Measurements from ENCODE around the gene NTM.

The NTM gene

DNA sequence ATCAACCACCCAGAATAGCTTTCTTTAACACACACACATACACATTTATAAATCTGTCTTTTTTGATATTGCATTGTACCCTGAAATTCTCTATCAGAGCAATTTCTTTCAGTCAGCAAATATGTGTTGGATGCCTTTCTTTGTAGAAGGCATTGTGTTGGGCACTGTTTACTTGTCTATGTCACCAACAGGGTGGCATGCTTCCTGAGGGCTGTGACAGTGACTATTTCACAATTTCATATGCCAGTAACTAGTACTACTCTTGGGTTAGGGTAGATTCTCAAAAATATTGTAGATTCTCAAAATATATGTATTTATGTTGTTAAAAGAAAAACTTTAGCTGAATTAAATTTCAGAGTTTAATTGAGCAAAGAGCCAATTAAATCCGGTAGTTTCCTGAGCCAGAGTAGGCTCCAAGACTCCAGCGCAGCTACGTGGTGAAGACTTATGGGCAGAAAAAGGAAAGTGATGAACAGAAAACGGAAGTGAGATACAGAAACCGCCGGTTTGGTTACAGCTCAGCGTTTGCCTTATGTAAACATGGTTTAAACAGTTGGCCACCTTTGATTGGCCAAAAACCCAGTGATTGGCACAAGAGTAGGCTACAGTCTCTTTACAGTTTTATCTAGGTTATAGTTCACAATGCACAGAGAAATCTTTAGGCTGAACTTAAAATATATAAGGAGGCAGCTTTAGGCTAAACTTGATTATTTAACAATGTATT lies 723.3 kb downstream of the NTM start:
- POLR2A ChIA-PET = no interaction called here
- Histone ChIP-seq H3K4me3 (ENCODE audit: low read depth, low read length) (no peak overlapping the region), H3K4me1 (ENCODE audit: control insufficient read depth, insufficient read depth, low read length) (no peaks in the 10 kb centered on the region), H3K27ac (ENCODE audit: extremely low read depth, low read depth, low read length) (no peak overlapping the region), H3K9me3 (ENCODE audit: control insufficient read depth, insufficient read depth, low read depth, low read length) (no peaks in the 10 kb centered on the region), H3K36me3 (ENCODE audit: control insufficient read depth in 2 of 2, insufficient read depth in 1 of 2, low read length in 2 of 2) (no peaks in the 10 kb centered on the region)
- TF ChIP-seq, protein P1, sequence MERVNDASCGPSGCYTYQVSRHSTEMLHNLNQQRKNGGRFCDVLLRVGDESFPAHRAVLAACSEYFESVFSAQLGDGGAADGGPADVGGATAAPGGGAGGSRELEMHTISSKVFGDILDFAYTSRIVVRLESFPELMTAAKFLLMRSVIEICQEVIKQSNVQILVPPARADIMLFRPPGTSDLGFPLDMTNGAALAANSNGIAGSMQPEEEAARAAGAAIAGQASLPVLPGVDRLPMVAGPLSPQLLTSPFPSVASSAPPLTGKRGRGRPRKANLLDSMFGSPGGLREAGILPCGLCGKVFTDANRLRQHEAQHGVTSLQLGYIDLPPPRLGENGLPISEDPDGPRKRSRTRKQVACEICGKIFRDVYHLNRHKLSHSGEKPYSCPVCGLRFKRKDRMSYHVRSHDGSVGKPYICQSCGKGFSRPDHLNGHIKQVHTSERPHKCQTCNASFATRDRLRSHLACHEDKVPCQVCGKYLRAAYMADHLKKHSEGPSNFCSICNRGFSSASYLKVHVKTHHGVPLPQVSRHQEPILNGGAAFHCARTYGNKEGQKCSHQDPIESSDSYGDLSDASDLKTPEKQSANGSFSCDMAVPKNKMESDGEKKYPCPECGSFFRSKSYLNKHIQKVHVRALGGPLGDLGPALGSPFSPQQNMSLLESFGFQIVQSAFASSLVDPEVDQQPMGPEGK (tag by site-specific recombination; IDR thresholded peaks at IDR 0.05) = no peak
- TF ChIP-seq ZNF19 (tag by site-specific recombination; IDR thresholded peaks at IDR 0.05; ENCODE audit: low read depth) (no peak), ZNF174 (tag by site-specific recombination; IDR thresholded peaks at IDR 0.05) (no peak), ZIC2 (tag by site-specific recombination; IDR thresholded peaks at IDR 0.05) (no peak), ZNF791 (tag by site-specific recombination; IDR thresholded peaks at IDR 0.05) (no peak), SALL2 (tag by site-specific recombination; IDR thresholded peaks at IDR 0.05; ENCODE audit: borderline replicate concordance) (no peak), GFI1B (tag by site-specific recombination; IDR thresholded peaks at IDR 0.05) (no peak)
- CTCF ChIA-PET = no interaction called here

DNA sequence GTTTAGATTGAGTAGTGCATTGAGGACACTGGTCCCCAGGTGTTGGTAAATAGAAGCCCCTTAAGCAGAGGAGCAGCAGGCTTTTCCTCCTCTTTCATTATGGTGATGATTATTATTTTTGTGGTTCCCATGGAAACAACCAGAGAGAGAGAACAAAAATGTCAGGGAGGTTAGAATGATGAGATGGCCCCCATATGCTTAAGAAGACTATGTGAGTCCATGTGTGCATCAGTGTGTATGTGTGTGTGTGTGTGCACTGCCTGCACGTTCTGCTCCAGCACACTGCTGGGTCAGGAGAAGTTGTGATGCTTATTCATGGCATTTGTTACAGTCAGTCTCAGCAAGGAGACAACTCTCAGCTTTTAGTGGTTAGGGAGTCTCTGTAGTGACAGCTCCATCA lies 724.2 kb downstream of the NTM start:
- no peaks in the 10 kb centered on the region for H3K4me1 ChIP-seq (ENCODE audit: control insufficient read depth, insufficient read depth, low read length)
- ChIA-PET CTCF (no interaction called here), POLR2A (no interaction called here)
- H3K36me3 ChIP-seq (ENCODE audit: control insufficient read depth in 2 of 2, insufficient read depth in 1 of 2, low read length in 2 of 2) = no peaks in the 10 kb centered on the region
- H3K4me3 ChIP-seq (ENCODE audit: low read depth, low read length) = no peak overlapping the region
- TF ChIP-seq ZXDB (tag by site-specific recombination; IDR thresholded peaks at IDR 0.05) (no peak), ZBTB21 (tag by site-specific recombination; IDR thresholded peaks at IDR 0.05) (no peak), ZNF549 (tag by site-specific recombination; IDR thresholded peaks at IDR 0.05) (no peak), ZNF501 (tag by site-specific recombination; IDR thresholded peaks at IDR 0.05) (no peak), ZNF571 (tag by site-specific recombination; IDR thresholded peaks at IDR 0.05) (no peak), ZNF23 (tag by site-specific recombination; IDR thresholded peaks at IDR 0.05; ENCODE audit: borderline replicate concordance) (no peak), ZNF148 (tag by site-specific recombination; IDR thresholded peaks at IDR 0.05; ENCODE audit: borderline replicate concordance) (no peak)
- H3K27ac ChIP-seq (ENCODE audit: extremely low read depth, low read depth, low read length) = no peak overlapping the region
- no peaks in the 10 kb centered on the region for H3K9me3 ChIP-seq (ENCODE audit: control insufficient read depth, insufficient read depth, low read depth, low read length)

- ChIA-PET CTCF (no interaction called here), POLR2A (no interaction called here)
- Histone ChIP-seq H3K36me3 (ENCODE audit: control insufficient read depth in 2 of 2, insufficient read depth in 1 of 2, low read length in 2 of 2) (no peaks in the 10 kb centered on the region), H3K4me1 (ENCODE audit: control insufficient read depth, insufficient read depth, low read length) (no peaks in the 10 kb centered on the region), H3K27ac (ENCODE audit: extremely low read depth, low read depth, low read length) (no peak overlapping the region), H3K4me3 (ENCODE audit: low read depth, low read length) (no peak overlapping the region), H3K9me3 (ENCODE audit: control insufficient read depth, insufficient read depth, low read depth, low read length) (no peaks in the 10 kb centered on the region)
- TF ChIP-seq ZNF843 (tag by site-specific recombination; IDR thresholded peaks at IDR 0.05) (no peak), ZNF488 (tag by site-specific recombination; IDR thresholded peaks at IDR 0.05) (no peak), ZNF19 (tag by site-specific recombination; IDR thresholded peaks at IDR 0.05; ENCODE audit: low read depth) (no peak), ZNF302 (tag by site-specific recombination; IDR thresholded peaks at IDR 0.05; ENCODE audit: low read depth) (no peak), ZFHX2 (tag by site-specific recombination; conservative IDR thresholded peaks at IDR 0.05) (no peak), SP7 (tag by site-specific recombination; IDR thresholded peaks at IDR 0.05) (no peak), ZNF211 (tag by site-specific recombination; IDR thresholded peaks at IDR 0.05; ENCODE audit: low read depth) (no peak)
- TF ChIP-seq, protein P2, sequence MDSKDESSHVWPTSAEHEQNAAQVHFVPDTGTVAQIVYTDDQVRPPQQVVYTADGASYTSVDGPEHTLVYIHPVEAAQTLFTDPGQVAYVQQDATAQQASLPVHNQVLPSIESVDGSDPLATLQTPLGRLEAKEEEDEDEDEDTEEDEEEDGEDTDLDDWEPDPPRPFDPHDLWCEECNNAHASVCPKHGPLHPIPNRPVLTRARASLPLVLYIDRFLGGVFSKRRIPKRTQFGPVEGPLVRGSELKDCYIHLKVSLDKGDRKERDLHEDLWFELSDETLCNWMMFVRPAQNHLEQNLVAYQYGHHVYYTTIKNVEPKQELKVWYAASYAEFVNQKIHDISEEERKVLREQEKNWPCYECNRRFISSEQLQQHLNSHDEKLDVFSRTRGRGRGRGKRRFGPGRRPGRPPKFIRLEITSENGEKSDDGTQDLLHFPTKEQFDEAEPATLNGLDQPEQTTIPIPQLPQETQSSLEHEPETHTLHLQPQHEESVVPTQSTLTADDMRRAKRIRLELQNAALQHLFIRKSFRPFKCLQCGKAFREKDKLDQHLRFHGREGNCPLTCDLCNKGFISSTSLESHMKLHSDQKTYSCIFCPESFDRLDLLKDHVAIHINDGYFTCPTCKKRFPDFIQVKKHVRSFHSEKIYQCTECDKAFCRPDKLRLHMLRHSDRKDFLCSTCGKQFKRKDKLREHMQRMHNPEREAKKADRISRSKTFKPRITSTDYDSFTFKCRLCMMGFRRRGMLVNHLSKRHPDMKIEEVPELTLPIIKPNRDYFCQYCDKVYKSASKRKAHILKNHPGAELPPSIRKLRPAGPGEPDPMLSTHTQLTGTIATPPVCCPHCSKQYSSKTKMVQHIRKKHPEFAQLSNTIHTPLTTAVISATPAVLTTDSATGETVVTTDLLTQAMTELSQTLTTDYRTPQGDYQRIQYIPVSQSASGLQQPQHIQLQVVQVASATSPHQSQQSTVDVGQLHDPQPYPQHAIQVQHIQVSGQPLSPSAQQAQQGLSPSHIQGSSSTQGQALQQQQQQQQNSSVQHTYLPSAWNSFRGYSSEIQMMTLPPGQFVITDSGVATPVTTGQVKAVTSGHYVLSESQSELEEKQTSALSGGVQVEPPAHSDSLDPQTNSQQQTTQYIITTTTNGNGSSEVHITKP (tag by site-specific recombination; IDR thresholded peaks at IDR 0.05) = no peak
Measured at GRCh38 chr11:132095230-132096131, 725.1 kb downstream of the NTM start.

Data from HEK293 (cell line).